Sigmoid colon (tissue), 7 donors: ENCODE results near the gene CRIP2. TPM values are rescaled to one million over a fixed set of nuclear protein-coding genes. Genes with fewer than 3 reads are reported as not detected.

ENCODE experiments used
- DNase-seq: peaks from one replicate; pipeline ENCODE4 v3.0.0-alpha.2; 2019
- H3K27ac ChIP-seq, 4 donors: fragments of 200-600 bp; sonication (generic); one replicate each; pipeline ENCODE4 v1.5.1; 2016 to 2019; ENCODE audit warnings: mild to moderate bottlenecking in 1 of 4
- H3K27me3 ChIP-seq, 3 donors: fragments of 200-600 bp; sonication (generic); one replicate each; pipeline ENCODE4 v1.5.1; 2019; ENCODE audit warnings: mild to moderate bottlenecking in 1 of 3
- H3K36me3 ChIP-seq, 4 donors: fragments of 200-600 bp; sonication (generic); one replicate each; pipeline ENCODE4 v1.5.1; 2016 to 2019
- H3K4me1 ChIP-seq, 4 donors: fragments of 200-600 bp; sonication (generic); one replicate each; pipeline ENCODE4 v1.5.1; 2017 to 2019
- H3K4me3 ChIP-seq, 4 donors: fragments of 200-600 bp; sonication (generic); one replicate each; pipeline ENCODE4 v1.5.1; 2017 to 2019; ENCODE audit warnings: mild to moderate bottlenecking in 2 of 4, moderate library complexity in 1 of 4
- H3K9me3 ChIP-seq, 4 donors: fragments of 200-600 bp in 3 of 4; sonication (generic) in 3 of 4; one replicate each; pipeline versions ENCODE4 v1.5.1 to v1.6.1; 2013 to 2019
- EP300 ChIP-seq, 4 donors: sonication (generic); formaldehyde crosslinking; IDR thresholded peaks; one replicate each; pipeline ENCODE4 v1.6.1; 2017; ENCODE audit warnings: antibody characterized with exemption in 4 of 4
- POLR2A ChIP-seq, 2 donors: fragments of 450-650 bp; IDR thresholded peaks; one replicate each; pipeline ENCODE4 v1.6.1; 2016; ENCODE audit warnings: antibody characterized with exemption in 2 of 2, mild to moderate bottlenecking in 2 of 2, moderate library complexity in 2 of 2
- POLR2AphosphoS5 ChIP-seq, 4 donors: sonication (generic); formaldehyde crosslinking; IDR thresholded peaks; one replicate each; pipeline ENCODE4 v1.6.1; 2017; ENCODE audit warnings: antibody characterized with exemption in 4 of 4
- WGBS, 2 donors: extraction: QIAGEN DNeasy Blood & Tissue Kit; methylation state at CpG; one replicate each; pipeline ENCODE4 v1.1.7; 2013; 5-methylcytosine and 5-hydroxymethylcytosine counted together
- intact Hi-C: fragments of 100-400 bp; cut with DNase I; formaldehyde crosslinking; loops from one replicate; pipeline ENCODE4 v1.15.1; 2023
- polyA plus RNA-seq, 3 donors: library from polyadenylated mRNA; stranded (reverse); fragments of 200-250 nt; gene quantifications; one replicate each; pipeline ENCODE4 v1.2.3, GENCODE V29; 2013
- total RNA-seq, 4 donors: library from RNA; depleted of rRNA; stranded (reverse); fragments of >200 nt; gene quantifications; one replicate each; pipeline ENCODE4 v1.1.0, GENCODE V29; 2016
- TF ChIP-seq, protein P1 (sequence below), 4 experiments: fragments of 450-650 bp in 3 of 4; fragments of 200-600 bp in 1 of 4; IDR thresholded peaks; one replicate each; pipeline ENCODE4 v1.5.1; 2016 to 2019; ENCODE audit warnings: antibody characterized with exemption in 4 of 4, mild to moderate bottlenecking in 3 of 4, moderate library complexity in 2 of 4
- donor health status: healthy with polysubstance abuse.
- donor health status: Bipolar disorder and iron deficiency.
- donor health status: healthy.

Gene CRIP2
- total and polyA plus RNA-seq, 7 donors, result 13.6 to 79.5 (median 50.0) TPM

DNA sequence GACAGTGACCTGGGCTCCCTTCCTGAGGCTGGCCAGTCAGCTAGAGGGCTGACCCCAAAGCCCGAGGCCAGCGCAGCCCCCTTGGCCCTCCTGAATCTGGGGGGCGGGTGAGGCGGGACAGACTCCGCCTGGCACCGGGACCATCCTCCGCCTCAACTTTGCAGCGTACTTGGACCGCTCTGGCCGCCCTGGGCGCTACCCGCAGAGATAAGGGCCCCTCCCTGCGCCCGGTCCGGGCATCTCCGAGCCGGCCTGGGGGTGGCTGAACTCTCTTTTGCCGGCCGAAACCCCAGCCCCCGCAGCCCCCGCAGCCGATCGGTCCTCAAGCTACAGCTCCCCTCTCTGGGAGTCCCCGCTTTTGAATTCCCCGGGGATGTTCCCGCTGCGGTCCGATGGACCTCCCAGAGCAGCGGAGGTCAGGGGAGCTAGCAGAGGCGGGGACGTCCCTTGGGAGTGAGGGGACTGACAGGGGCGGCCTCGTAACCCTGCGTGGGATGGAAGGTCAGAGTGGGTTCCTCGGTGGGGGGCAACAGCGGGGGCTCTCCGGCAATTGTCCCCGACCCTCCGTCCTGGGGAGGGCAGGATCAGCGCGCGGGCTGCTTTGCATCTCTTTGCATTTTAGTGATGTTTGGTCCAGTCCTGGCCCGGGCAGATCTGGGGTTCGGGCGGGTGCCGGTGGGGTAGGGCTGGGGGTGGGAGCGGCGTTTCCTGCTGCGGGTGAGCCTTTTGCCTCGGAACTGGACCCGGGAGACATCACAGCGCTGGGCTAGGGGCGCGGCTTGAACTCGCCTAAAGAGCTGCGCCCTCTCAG is 11.7 kb downstream of the CRIP2 start, which contains the start of gene CRIP1:
Gene CRIP1 (plus strand): TSS at position 724 of the 811 bp plus-strand sequence. CDS start 374 bp downstream, outside the sequence.
- WGBS, 2 donors, result 3 to 10% methylated on average over 56 of the region's 56 CpGs
- no peaks in the 10 kb centered on the region for H3K36me3 ChIP-seq
- DNase-seq, result no peak
- peaks cover 3 to 32% (median 27%) of the 10 kb centered on the region in 3 donors for H3K27me3 ChIP-seq
- intact Hi-C loops, result no loop called here
- no peaks in the 10 kb centered on the region for H3K9me3 ChIP-seq
- no peak for TF ChIP-seq POLR2A (IDR thresholded peaks at IDR 0.05)
- no peak for TF ChIP-seq POLR2AphosphoS5 (IDR thresholded peaks at IDR 0.05)
- no peak for TF ChIP-seq EP300 (IDR thresholded peaks at IDR 0.05)
- TF ChIP-seq, protein P1, sequence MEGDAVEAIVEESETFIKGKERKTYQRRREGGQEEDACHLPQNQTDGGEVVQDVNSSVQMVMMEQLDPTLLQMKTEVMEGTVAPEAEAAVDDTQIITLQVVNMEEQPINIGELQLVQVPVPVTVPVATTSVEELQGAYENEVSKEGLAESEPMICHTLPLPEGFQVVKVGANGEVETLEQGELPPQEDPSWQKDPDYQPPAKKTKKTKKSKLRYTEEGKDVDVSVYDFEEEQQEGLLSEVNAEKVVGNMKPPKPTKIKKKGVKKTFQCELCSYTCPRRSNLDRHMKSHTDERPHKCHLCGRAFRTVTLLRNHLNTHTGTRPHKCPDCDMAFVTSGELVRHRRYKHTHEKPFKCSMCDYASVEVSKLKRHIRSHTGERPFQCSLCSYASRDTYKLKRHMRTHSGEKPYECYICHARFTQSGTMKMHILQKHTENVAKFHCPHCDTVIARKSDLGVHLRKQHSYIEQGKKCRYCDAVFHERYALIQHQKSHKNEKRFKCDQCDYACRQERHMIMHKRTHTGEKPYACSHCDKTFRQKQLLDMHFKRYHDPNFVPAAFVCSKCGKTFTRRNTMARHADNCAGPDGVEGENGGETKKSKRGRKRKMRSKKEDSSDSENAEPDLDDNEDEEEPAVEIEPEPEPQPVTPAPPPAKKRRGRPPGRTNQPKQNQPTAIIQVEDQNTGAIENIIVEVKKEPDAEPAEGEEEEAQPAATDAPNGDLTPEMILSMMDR (IDR thresholded peaks at IDR 0.05), result no peak
- H3K4me3 ChIP-seq, result peak within 1 kb of the TSS; percentile 27 to 55 (median 44)
- peaks cover 0 to 86% (median 80%) of the 10 kb centered on the region in 4 donors for H3K4me1 ChIP-seq
- H3K27ac ChIP-seq, result peak within 1 kb of the TSS; percentile 91 to 99 (median 95)

GRCh38 chr14:105486974-105487448 is 12.4 kb downstream of the CRIP2 start:
- no peaks in the 10 kb centered on the region for H3K36me3 ChIP-seq
- WGBS, 2 donors, result 1% methylated on average over 45 of the region's 45 CpGs
- TF ChIP-seq, protein P1 (IDR thresholded peaks at IDR 0.05), result no peak
- TF ChIP-seq POLR2AphosphoS5 (IDR thresholded peaks at IDR 0.05) (peak in 3 of 4 donors; percentile 45 to 53 (median 49)), POLR2A (IDR thresholded peaks at IDR 0.05) (peak in 1 of 2 donors; percentile 7)
- DNase-seq, result peak; percentile 89
- H3K27me3 ChIP-seq, result peaks cover 3 to 32% (median 27%) of the 10 kb centered on the region in 3 donors
- H3K9me3 ChIP-seq, result no peaks in the 10 kb centered on the region
- peak overlapping the region; percentile 91 to 99 (median 95) for H3K27ac ChIP-seq
- intact Hi-C loops, result no loop called here
- H3K4me1 ChIP-seq, result peaks cover 0 to 86% (median 80%) of the 10 kb centered on the region in 4 donors
- peak overlapping the region; percentile 27 to 55 (median 44) for H3K4me3 ChIP-seq

- Histone ChIP-seq H3K27ac (peak overlapping the region; percentile 91 to 99 (median 95)), H3K4me3 (peak overlapping the region; percentile 27 to 55 (median 44)), H3K9me3 (no peaks in the 10 kb centered on the region), H3K4me1 (peaks cover 0 to 81% (median 75%) of the 10 kb centered on the region in 4 donors), H3K27me3 (peaks cover 3 to 32% (median 27%) of the 10 kb centered on the region in 3 donors), H3K36me3 (no peaks in the 10 kb centered on the region)
- TF ChIP-seq EP300 (IDR thresholded peaks at IDR 0.05) (no peak), POLR2AphosphoS5 (IDR thresholded peaks at IDR 0.05) (no peak), POLR2A (IDR thresholded peaks at IDR 0.05) (no peak)
- TF ChIP-seq, protein P1 (IDR thresholded peaks at IDR 0.05), result no peak
- intact Hi-C loops, result no loop called here
- WGBS, 2 donors, result 0 to 2% methylated on average over 48 of the region's 48 CpGs
- DNase-seq, result no peak
Measured at GRCh38 chr14:105487449-105487985, 12.9 kb downstream of the CRIP2 start.

DNA sequence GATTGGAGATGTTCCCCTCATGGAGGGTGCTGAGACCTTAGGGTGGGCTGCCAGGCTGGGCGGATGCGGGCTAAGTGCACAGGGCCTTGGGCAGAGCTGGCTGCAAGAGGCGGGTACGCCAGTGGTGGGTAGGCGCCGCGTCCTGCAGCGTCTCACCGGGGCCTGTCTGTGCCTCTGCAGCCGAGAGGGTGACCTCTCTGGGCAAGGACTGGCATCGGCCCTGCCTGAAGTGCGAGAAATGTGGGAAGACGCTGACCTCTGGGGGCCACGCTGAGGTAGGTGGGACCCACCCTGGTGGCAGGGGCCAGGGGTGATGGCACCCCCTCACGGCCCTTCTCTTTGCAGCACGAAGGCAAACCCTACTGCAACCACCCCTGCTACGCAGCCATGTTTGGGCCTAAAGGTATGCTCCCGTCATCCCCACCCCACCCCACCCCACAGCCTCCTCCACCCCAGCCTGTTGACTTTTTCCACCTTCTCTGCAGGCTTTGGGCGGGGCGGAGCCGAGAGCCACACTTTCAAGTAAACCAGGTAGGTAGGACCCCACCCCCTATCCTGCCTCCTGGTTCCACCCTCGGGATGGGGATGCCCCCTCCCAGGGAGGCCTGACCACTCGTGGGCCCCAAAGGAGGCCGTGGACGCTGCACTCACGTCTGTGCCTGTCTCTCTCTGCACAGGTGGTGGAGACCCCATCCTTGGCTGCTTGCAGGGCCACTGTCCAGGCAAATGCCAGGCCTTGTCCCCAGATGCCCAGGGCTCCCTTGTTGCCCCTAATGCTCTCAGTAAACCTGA is 13.6 kb downstream of the CRIP2 start:
- no peak for DNase-seq
- Histone ChIP-seq H3K27me3 (peaks cover 3 to 32% (median 27%) of the 10 kb centered on the region in 3 donors), H3K36me3 (no peaks in the 10 kb centered on the region), H3K4me1 (peaks cover 0 to 74% (median 68%) of the 10 kb centered on the region in 4 donors), H3K27ac (peak overlapping the region; percentile 91 to 99 (median 95)), H3K4me3 (peak overlapping the region in 3 of 4 donors; percentile 43 to 55 (median 46)), H3K9me3 (no peaks in the 10 kb centered on the region)
- intact Hi-C loops, result loop anchor here (2.0 kb wide), 1 partner anchor 117 kb away; no protein-coding TSS in a partner anchor
- 7 to 44% methylated on average over 26 of the region's 26 CpGs for WGBS, 2 donors
- TF ChIP-seq POLR2A (IDR thresholded peaks at IDR 0.05) (no peak), EP300 (IDR thresholded peaks at IDR 0.05) (no peak), POLR2AphosphoS5 (IDR thresholded peaks at IDR 0.05) (no peak)
- TF ChIP-seq, protein P1 (IDR thresholded peaks at IDR 0.05), result no peak
